Measurements from ENCODE around the gene HEYL.

DNA sequence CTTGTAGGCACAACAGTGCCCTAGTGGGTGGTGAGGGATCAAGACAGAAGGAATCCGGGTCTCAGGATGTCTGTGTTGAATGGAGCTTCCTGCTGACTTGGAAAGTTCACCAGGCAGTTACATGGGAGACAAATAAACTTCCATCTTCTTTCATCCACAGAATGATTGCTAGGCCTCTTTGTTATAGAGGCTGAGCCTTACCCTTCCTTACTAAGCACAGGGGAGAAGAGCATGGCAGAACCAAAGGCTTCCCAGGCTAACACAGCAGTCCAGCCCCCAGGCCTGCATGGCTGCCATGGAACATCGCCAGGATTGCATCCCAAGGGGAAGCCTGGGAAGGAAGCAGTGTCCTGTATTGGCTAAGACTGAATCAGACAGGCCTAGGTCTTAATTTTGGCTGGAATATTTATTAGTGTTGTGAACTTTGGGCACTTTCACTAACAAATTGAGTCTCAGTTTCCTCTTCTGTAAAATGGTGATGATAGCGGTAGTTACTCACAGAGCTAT lies 18.7 kb downstream of the HEYL start:
- TF ChIP-seq, protein P1, sequence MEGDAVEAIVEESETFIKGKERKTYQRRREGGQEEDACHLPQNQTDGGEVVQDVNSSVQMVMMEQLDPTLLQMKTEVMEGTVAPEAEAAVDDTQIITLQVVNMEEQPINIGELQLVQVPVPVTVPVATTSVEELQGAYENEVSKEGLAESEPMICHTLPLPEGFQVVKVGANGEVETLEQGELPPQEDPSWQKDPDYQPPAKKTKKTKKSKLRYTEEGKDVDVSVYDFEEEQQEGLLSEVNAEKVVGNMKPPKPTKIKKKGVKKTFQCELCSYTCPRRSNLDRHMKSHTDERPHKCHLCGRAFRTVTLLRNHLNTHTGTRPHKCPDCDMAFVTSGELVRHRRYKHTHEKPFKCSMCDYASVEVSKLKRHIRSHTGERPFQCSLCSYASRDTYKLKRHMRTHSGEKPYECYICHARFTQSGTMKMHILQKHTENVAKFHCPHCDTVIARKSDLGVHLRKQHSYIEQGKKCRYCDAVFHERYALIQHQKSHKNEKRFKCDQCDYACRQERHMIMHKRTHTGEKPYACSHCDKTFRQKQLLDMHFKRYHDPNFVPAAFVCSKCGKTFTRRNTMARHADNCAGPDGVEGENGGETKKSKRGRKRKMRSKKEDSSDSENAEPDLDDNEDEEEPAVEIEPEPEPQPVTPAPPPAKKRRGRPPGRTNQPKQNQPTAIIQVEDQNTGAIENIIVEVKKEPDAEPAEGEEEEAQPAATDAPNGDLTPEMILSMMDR (IDR thresholded peaks at IDR 0.05; ENCODE audit: low read depth, low read length, poor library complexity, severe bottlenecking) = no peak
- no peak for TF ChIP-seq EZH2phosphoT487 (IDR thresholded peaks at IDR 0.05; ENCODE audit: borderline replicate concordance, low read length)
